Smooth muscle cell (in vitro differentiated cells): ENCODE results near the gene NHERF1. TPM values are rescaled to one million over a fixed set of nuclear protein-coding genes. Genes with fewer than 3 reads are reported as not detected.

ENCODE experiments used
- DNase-seq: peaks from one replicate; lab custom pipeline; 2025; ENCODE audit not compliant: unreplicated experiment; lab: John Stamatoyannopoulos, UW
- H2AFZ ChIP-seq: fragments of 200-600 bp; sonication (generic); 2 replicates; pipeline ENCODE4 v1.6.0; 2016; ENCODE audit warnings: antibody characterized with exemption, low read depth, mild to moderate bottlenecking
- H3F3A ChIP-seq: fragments of 200-600 bp; sonication (generic); 2 replicates; pipeline ENCODE4 v1.6.0; 2017; ENCODE audit warnings: antibody characterized with exemption, low read depth
- H3K27ac ChIP-seq: fragments of 200-600 bp; sonication (generic); 2 replicates; pipeline ENCODE4 v1.5.1; 2016; ENCODE audit warnings: low read depth, mild to moderate bottlenecking
- H3K27me3 ChIP-seq: fragments of 200-600 bp; sonication (generic); 2 replicates; pipeline ENCODE4 v1.6.1; 2016; ENCODE audit warnings: low read depth, mild to moderate bottlenecking
- H3K36me3 ChIP-seq: fragments of 200-600 bp; sonication (generic); 2 replicates; pipeline ENCODE4 v1.5.1; 2016; ENCODE audit warnings: low read depth
- H3K4me1 ChIP-seq: fragments of 200-600 bp; sonication (generic); 2 replicates; pipeline ENCODE4 v1.5.1; 2016; ENCODE audit warnings: low read depth
- H3K4me2 ChIP-seq: fragments of 200-600 bp; sonication (generic); 2 replicates; pipeline ENCODE4 v1.6.0; 2016; ENCODE audit warnings: mild to moderate bottlenecking
- H3K4me3 ChIP-seq: fragments of 200-600 bp; sonication (generic); 2 replicates; pipeline ENCODE4 v1.5.1; 2016; ENCODE audit warnings: mild to moderate bottlenecking
- H3K79me2 ChIP-seq: fragments of 200-600 bp; sonication (generic); 2 replicates; pipeline ENCODE4 v1.6.0; 2016; ENCODE audit warnings: low read depth, mild to moderate bottlenecking
- H3K9ac ChIP-seq: fragments of 200-600 bp; sonication (generic); 2 replicates; pipeline ENCODE4 v1.6.0; 2016; ENCODE audit warnings: low read depth
- H3K9me3 ChIP-seq: fragments of 200-600 bp; sonication (generic); replicated peaks from 2 replicates; pipeline ENCODE4 v1.5.1; 2016; ENCODE audit warnings: low read depth
- H4K20me1 ChIP-seq: fragments of 200-600 bp; sonication (generic); 2 replicates; pipeline ENCODE4 v1.6.0; 2016; ENCODE audit warnings: low read depth
- CTCF ChIP-seq: fragments of 200-600 bp; sonication (generic); IDR thresholded peaks from 2 replicates; pipeline ENCODE4 v1.5.1; 2017; ENCODE audit warnings: borderline replicate concordance, mild to moderate bottlenecking, antibody characterized with exemption; ENCODE audit not compliant: insufficient read depth, poor library complexity, severe bottlenecking
- WGBS: methylation state at CpG from one replicate; pipeline ENCODE4 v1.1.7; 2016; ENCODE audit warnings: low lambda C conversion rate; 5-methylcytosine and 5-hydroxymethylcytosine counted together
- polyA plus RNA-seq: library from polyadenylated mRNA; unstranded; fragments of >200 nt; fragmentation: Nextera tagmentation; extraction: Ambion mirVana; gene quantifications from 2 replicates; pipeline ENCODE4 v1.2.1, GENCODE V29; 2016
- total RNA-seq: library from RNA; depleted of rRNA; stranded (reverse); fragments of >200 nt; gene quantifications from 2 replicates; pipeline ENCODE4 v1.2.3, GENCODE V29; 2014

NHERF1 gene
- 12.4 and 23.2 TPM in 2 replicates for total RNA-seq
- polyA plus RNA-seq, result 31.9 and 38.8 TPM in 2 replicates

- H3F3A ChIP-seq, result peaks cover 18% of the 10 kb centered on the region
- H2AFZ ChIP-seq, result peak within 1 kb of the TSS; percentile 61
- peaks cover 43% of the 10 kb centered on the region for H3K4me1 ChIP-seq
- no peaks in the 10 kb centered on the region for H3K27me3 ChIP-seq
- no peaks in the 10 kb centered on the region for H4K20me1 ChIP-seq
- H3K9ac ChIP-seq, result peak within 1 kb of the TSS; percentile 11
- DNase-seq, result peak; percentile 62
- H3K9me3 ChIP-seq, result no peaks in the 10 kb centered on the region
- no peak within 1 kb of the TSS for H3K27ac ChIP-seq
- peak within 1 kb of the TSS; percentile 72 for H3K4me3 ChIP-seq
- H3K4me2 ChIP-seq, result peak within 1 kb of the TSS; percentile 83
- no peak for TF ChIP-seq CTCF
- under 1% methylated on average over 80 of the region's 90 CpGs for WGBS
- no peaks in the 10 kb centered on the region for H3K36me3 ChIP-seq
- H3K79me2 ChIP-seq, result peaks cover 7% of the 10 kb centered on the region
Measured at GRCh38 chr17:74748529-74749278, at the start of gene NHERF1. TSS of gene NHERF1 (plus strand) at chr17:74748628. CDS start at chr17:74748847, 219 bp downstream.

GRCh38 chr17:74699236-74699635 lies 49.2 kb upstream of the NHERF1 start:
- Histone ChIP-seq H3K36me3 (no peaks in the 10 kb centered on the region), H3K4me3 (no peak overlapping the region), H3K27me3 (peaks cover 30% of the 10 kb centered on the region), H3F3A (no peaks in the 10 kb centered on the region), H3K4me1 (no peaks in the 10 kb centered on the region), H3K9me3 (no peaks in the 10 kb centered on the region), H3K79me2 (no peaks in the 10 kb centered on the region), H3K9ac (no peak overlapping the region), H3K4me2 (no peak overlapping the region), H3K27ac (no peak overlapping the region), H4K20me1 (no peaks in the 10 kb centered on the region), H2AFZ (no peak overlapping the region)
- WGBS, result 83% methylated on average over 9 of the region's 9 CpGs
- no peak for DNase-seq
- no peak for TF ChIP-seq CTCF

GRCh38 chr17:74702116-74702871 lies 46.1 kb upstream of the NHERF1 start:
- Histone ChIP-seq H3K4me3 (no peak overlapping the region), H3K4me1 (no peaks in the 10 kb centered on the region), H3K9ac (no peak overlapping the region), H3K27me3 (peaks cover 15% of the 10 kb centered on the region), H3K36me3 (no peaks in the 10 kb centered on the region), H3F3A (no peaks in the 10 kb centered on the region), H3K4me2 (no peak overlapping the region), H3K79me2 (no peaks in the 10 kb centered on the region), H2AFZ (no peak overlapping the region), H4K20me1 (no peaks in the 10 kb centered on the region), H3K27ac (no peak overlapping the region), H3K9me3 (no peaks in the 10 kb centered on the region)
- DNase-seq, result no peak
- WGBS, result 82% methylated on average over 9 of the region's 9 CpGs
- no peak for TF ChIP-seq CTCF
